NCI-H82 treated with DMSO at 0.1 percent for 48 hours (cell line): ENCODE measurements around the gene POLR2E.

Experiments used
- DNase-seq: peaks from one replicate; lab custom pipeline; 2025; ENCODE audit not compliant: unreplicated experiment; lab: John Stamatoyannopoulos, UW

POLR2E gene

GRCh38 chr19:1098177-1099051, 3.2 kb upstream of the POLR2E start:
- no peak for DNase-seq

- DNase-seq = no peak
Measured at GRCh38 chr19:1097810-1098176, 2.6 kb upstream of the POLR2E start.

- DNase-seq = no peak
Measured at GRCh38 chr19:1094655-1094977, 559 bp downstream of the POLR2E start.

GRCh38 chr19:1093811-1094553, 1.2 kb downstream of the POLR2E start:
- no peak for DNase-seq

GRCh38 chr19:1093330-1093729, 1.8 kb downstream of the POLR2E start:
- no peak for DNase-seq

- DNase-seq = no peak
Measured at GRCh38 chr19:1091544-1092175, 3.5 kb downstream of the POLR2E start.

- DNase-seq = no peak
Measured at GRCh38 chr19:1090731-1091543, 4.2 kb downstream of the POLR2E start.

- DNase-seq = no peak
Measured at GRCh38 chr19:1089891-1090290, 5.3 kb downstream of the POLR2E start.

GRCh38 chr19:1089126-1089771, 5.9 kb downstream of the POLR2E start:
- no peak for DNase-seq

- DNase-seq = no peak
Measured at GRCh38 chr19:1088416-1089010, 6.7 kb downstream of the POLR2E start.

GRCh38 chr19:1087813-1088415, 7.3 kb downstream of the POLR2E start:
- no peak for DNase-seq

- no peak for DNase-seq
Measured at GRCh38 chr19:1086613-1087012, 8.6 kb downstream of the POLR2E start.

- no peak for DNase-seq
Measured at GRCh38 chr19:1085676-1086442, 9.3 kb downstream of the POLR2E start.

GRCh38 chr19:1085053-1085658, 10.0 kb downstream of the POLR2E start:
- DNase-seq = no peak

GRCh38 chr19:1084024-1084868, 10.9 kb downstream of the POLR2E start:
- no peak for DNase-seq

- DNase-seq = no peak
Measured at GRCh38 chr19:1082928-1083816, 12.0 kb downstream of the POLR2E start.
